ENCODE measurements around the gene TTC5. TPM values are rescaled to one million over a fixed set of nuclear protein-coding genes. Genes with fewer than 3 reads are reported as not detected.
"Not testable (repeated sequence)": the region's sequence is repeated elsewhere in the genome, so short reads cannot be mapped to it uniquely, and the experiment has no call there.

TTC5 gene
- total RNA-seq, 1 donor from 2014 or later = 26.1 TPM

GRCh38 chr14:20277409-20277808 is 28.3 kb downstream of the TTC5 start:
- H3K36me3 Mint-ChIP-seq (ENCODE audit: low read depth, unreplicated experiment) = peaks cover 45% of the 10 kb centered on the region
- H3K4me3 ChIP-seq (ENCODE audit: insufficient read depth, low read depth, low read length) = no peak overlapping the region
- no peaks in the 10 kb centered on the region for H4K20me1 ChIP-seq (ENCODE audit: insufficient read depth, low read length)
- no peaks in the 10 kb centered on the region for H3K36me3 ChIP-seq (ENCODE audit: insufficient read depth, low read length)
- H3K27me3 Mint-ChIP-seq (ENCODE audit: low read depth, unreplicated experiment) = no peaks in the 10 kb centered on the region
- DNase-seq (ENCODE audit: low read depth) (no peak), FAIRE-seq (no peak)
- H3K27me3 ChIP-seq (ENCODE audit: insufficient read depth, low read length) = no peaks in the 10 kb centered on the region
- no peak overlapping the region for H3K4me2 ChIP-seq (ENCODE audit: low read length)
- H3K27ac ChIP-seq (ENCODE audit: low read depth, low read length) = no peak overlapping the region
- H3K9ac ChIP-seq (ENCODE audit: low read length) = no peak overlapping the region
- H3K4me1 Mint-ChIP-seq (ENCODE audit: low read depth, unreplicated experiment) = peaks cover 6% of the 10 kb centered on the region
- no peak overlapping the region for H3K4me3 Mint-ChIP-seq (ENCODE audit: unreplicated experiment)
- H3K27ac Mint-ChIP-seq (ENCODE audit: unreplicated experiment) = no peak overlapping the region
- H3K4me1 ChIP-seq (ENCODE audit: insufficient read depth, low read length) = no peaks in the 10 kb centered on the region
- peaks cover 3% of the 10 kb centered on the region for H3K9me3 ChIP-seq (ENCODE audit: insufficient read depth, low read depth, low read length)
- TF ChIP-seq CTCF (IDR thresholded peaks at IDR 0.05; ENCODE audit: insufficient read depth, low read depth, low read length) = no peak
- no peak for TF ChIP-seq EZH2 (IDR thresholded peaks at IDR 0.05; ENCODE audit: insufficient read depth, low read length)
- no peaks in the 10 kb centered on the region for H3K79me2 ChIP-seq (ENCODE audit: insufficient read depth, low read length)
- H3K9me3 Mint-ChIP-seq (ENCODE audit: unreplicated experiment) = peaks cover 13% of the 10 kb centered on the region
- H2AFZ ChIP-seq (ENCODE audit: low read depth, low read length) = no peak overlapping the region

GRCh38 chr14:20274062-20274461 is 31.7 kb downstream of the TTC5 start:
- peaks cover 31% of the 10 kb centered on the region for H3K36me3 Mint-ChIP-seq (ENCODE audit: low read depth, unreplicated experiment)
- no peak for DNase-seq (ENCODE audit: low read depth)
- H3K4me2 ChIP-seq (ENCODE audit: low read length) = no peak overlapping the region
- no peak overlapping the region for H3K27ac ChIP-seq (ENCODE audit: low read depth, low read length)
- H3K4me3 Mint-ChIP-seq (ENCODE audit: unreplicated experiment) = no peak overlapping the region
- no peak overlapping the region for H2AFZ ChIP-seq (ENCODE audit: low read depth, low read length)
- no peak overlapping the region for H3K9ac ChIP-seq (ENCODE audit: low read length)
- H3K4me1 ChIP-seq (ENCODE audit: insufficient read depth, low read length) = no peaks in the 10 kb centered on the region
- peaks cover 6% of the 10 kb centered on the region for H3K4me1 Mint-ChIP-seq (ENCODE audit: low read depth, unreplicated experiment)
- no peak overlapping the region for H3K27ac Mint-ChIP-seq (ENCODE audit: unreplicated experiment)
- H3K36me3 ChIP-seq (ENCODE audit: insufficient read depth, low read length) = no peaks in the 10 kb centered on the region
- H4K20me1 ChIP-seq (ENCODE audit: insufficient read depth, low read length) = no peaks in the 10 kb centered on the region
- H3K79me2 ChIP-seq (ENCODE audit: insufficient read depth, low read length) = no peaks in the 10 kb centered on the region
- H3K27me3 ChIP-seq (ENCODE audit: insufficient read depth, low read length) = no peaks in the 10 kb centered on the region
- H3K9me3 ChIP-seq (ENCODE audit: insufficient read depth, low read depth, low read length) = peaks cover 3% of the 10 kb centered on the region
- no peak for FAIRE-seq
- H3K27me3 Mint-ChIP-seq (ENCODE audit: low read depth, unreplicated experiment) = no peaks in the 10 kb centered on the region
- H3K4me3 ChIP-seq (ENCODE audit: insufficient read depth, low read depth, low read length) = no peak overlapping the region
- H3K9me3 Mint-ChIP-seq (ENCODE audit: unreplicated experiment) = peaks cover 8% of the 10 kb centered on the region
- TF ChIP-seq CTCF (IDR thresholded peaks at IDR 0.05; ENCODE audit: insufficient read depth, low read depth, low read length) (no peak), EZH2 (IDR thresholded peaks at IDR 0.05; ENCODE audit: insufficient read depth, low read length) (no peak)

- H3K4me3 Mint-ChIP-seq (ENCODE audit: unreplicated experiment); H3K36me3 ChIP-seq (ENCODE audit: insufficient read depth, low read length); H3K9ac ChIP-seq (ENCODE audit: low read length); H3K9me3 Mint-ChIP-seq (ENCODE audit: unreplicated experiment); H4K20me1 ChIP-seq (ENCODE audit: insufficient read depth, low read length); H3K27ac ChIP-seq (ENCODE audit: low read depth, low read length); H3K4me1 ChIP-seq (ENCODE audit: insufficient read depth, low read length); H3K27me3 Mint-ChIP-seq (ENCODE audit: low read depth, unreplicated experiment); H3K4me3 ChIP-seq (ENCODE audit: insufficient read depth, low read depth, low read length); H3K27ac Mint-ChIP-seq (ENCODE audit: unreplicated experiment); H3K36me3 Mint-ChIP-seq (ENCODE audit: low read depth, unreplicated experiment); FAIRE-seq; H3K4me2 ChIP-seq (ENCODE audit: low read length); H3K27me3 ChIP-seq (ENCODE audit: insufficient read depth, low read length); DNase-seq (ENCODE audit: low read depth); H3K9me3 ChIP-seq (ENCODE audit: insufficient read depth, low read depth, low read length); H3K79me2 ChIP-seq (ENCODE audit: insufficient read depth, low read length); H2AFZ ChIP-seq (ENCODE audit: low read depth, low read length): not testable (repeated sequence)
- H3K4me1 Mint-ChIP-seq (ENCODE audit: low read depth, unreplicated experiment) = peaks cover 10% of the 10 kb centered on the region
These were observed 41.4 kb downstream of the TTC5 start for GRCh38 chr14:20264361-20264760.
